Tibial artery (tissue), 4 donors: ENCODE data around the gene TLE4.

Experiments used
- DNase-seq, 2 donors: peaks; one replicate each; pipeline ENCODE4 v3.0.0-alpha.2; 2019
- H3K27ac ChIP-seq, 2 donors: fragments of 200-600 bp; sonication (generic) in 1 of 2; 1 replicate in 1 of 2; 2 replicates in 1 of 2; pipeline ENCODE4 v1.5.1; 2018 to 2019; ENCODE audit warnings: mild to moderate bottlenecking in 1 of 2
- H3K27me3 ChIP-seq, 2 donors: fragments of 200-600 bp; sonication (generic) in 1 of 2; one replicate each; pipeline versions ENCODE4 v1.5.1 to v1.6.0; 2016 to 2019
- H3K36me3 ChIP-seq, 3 donors: fragments of 200-600 bp; sonication (generic) in 2 of 3; one replicate each; pipeline ENCODE4 v1.5.1; 2016 to 2019; ENCODE audit warnings: mild to moderate bottlenecking in 2 of 3
- H3K4me1 ChIP-seq, 4 donors: fragments of 200-600 bp; sonication (generic) in 2 of 4; 1 replicate in 3 of 4; 2 replicates in 1 of 4; pipeline ENCODE4 v1.5.1; 2016 to 2019
- H3K4me3 ChIP-seq, 2 donors: fragments of 200-600 bp; sonication (generic) in 1 of 2; 1 replicate in 1 of 2; 2 replicates in 1 of 2; pipeline ENCODE4 v1.5.1; 2018 to 2019; ENCODE audit warnings: mild to moderate bottlenecking in 2 of 2
- H3K9me3 ChIP-seq, 3 donors: fragments of 200-600 bp; sonication (generic) in 1 of 3; one replicate each; pipeline ENCODE4 v1.5.1; 2016 to 2019
- CTCF ChIP-seq, 2 experiments: fragments of 200-600 bp in 1 of 2; fragments of 450-650 bp in 1 of 2; IDR thresholded peaks; one replicate each; pipeline ENCODE4 v1.5.1; 2017 to 2019; ENCODE audit warnings: antibody characterized with exemption in 2 of 2, mild to moderate bottlenecking in 1 of 2, moderate library complexity in 1 of 2
- intact Hi-C: fragments of 100-400 bp; cut with DNase I; formaldehyde crosslinking; loops from one replicate; pipeline ENCODE4 v1.15.0; 2023; ENCODE audit warnings: low total_unique reads

Gene TLE4

GRCh38 chr9:79559495-79560181, 12.1 kb upstream of the TLE4 start:
- H3K4me1 ChIP-seq, result no peaks in the 10 kb centered on the region
- DNase-seq, result no peak
- no peaks in the 10 kb centered on the region for H3K9me3 ChIP-seq
- TF ChIP-seq CTCF (IDR thresholded peaks at IDR 0.05), result no peak
- no peak overlapping the region for H3K4me3 ChIP-seq
- H3K36me3 ChIP-seq, result no peaks in the 10 kb centered on the region
- H3K27me3 ChIP-seq, result no peaks in the 10 kb centered on the region
- no peak overlapping the region for H3K27ac ChIP-seq
- intact Hi-C loops, result no loop called here

- no peak for DNase-seq
- intact Hi-C loops, result no loop called here
- Histone ChIP-seq H3K27me3 (no peaks in the 10 kb centered on the region), H3K4me3 (no peak overlapping the region), H3K4me1 (no peaks in the 10 kb centered on the region), H3K36me3 (no peaks in the 10 kb centered on the region), H3K27ac (no peak overlapping the region), H3K9me3 (no peaks in the 10 kb centered on the region)
- no peak for TF ChIP-seq CTCF (IDR thresholded peaks at IDR 0.05)
Measured at GRCh38 chr9:79562749-79563386, 8.9 kb upstream of the TLE4 start.

- intact Hi-C loops, result no loop called here
- no peak for DNase-seq
- no peak for TF ChIP-seq CTCF (IDR thresholded peaks at IDR 0.05)
- Histone ChIP-seq H3K4me1 (no peaks in the 10 kb centered on the region), H3K4me3 (no peak overlapping the region), H3K9me3 (no peaks in the 10 kb centered on the region), H3K27me3 (no peaks in the 10 kb centered on the region), H3K36me3 (no peaks in the 10 kb centered on the region), H3K27ac (no peak overlapping the region)
Measured at GRCh38 chr9:79564105-79564504, 7.7 kb upstream of the TLE4 start.

- Histone ChIP-seq H3K27ac (no peak overlapping the region), H3K4me1 (peaks cover 0 to 5% (median 3%) of the 10 kb centered on the region in 4 donors), H3K27me3 (no peaks in the 10 kb centered on the region), H3K36me3 (no peaks in the 10 kb centered on the region), H3K9me3 (no peaks in the 10 kb centered on the region), H3K4me3 (no peak overlapping the region)
- intact Hi-C loops, result no loop called here
- no peak for DNase-seq
- TF ChIP-seq CTCF (IDR thresholded peaks at IDR 0.05), result no peak
Measured at GRCh38 chr9:79565245-79565644, 6.5 kb upstream of the TLE4 start.

GRCh38 chr9:79567671-79568098, 4.1 kb upstream of the TLE4 start:
- intact Hi-C loops, result no loop called here
- no peak for TF ChIP-seq CTCF (IDR thresholded peaks at IDR 0.05)
- no peaks in the 10 kb centered on the region for H3K9me3 ChIP-seq

More at GRCh38 chr9:79567671-79568098, 4.1 kb upstream of the TLE4 start:
- Histone ChIP-seq H3K27me3 (no peaks in the 10 kb centered on the region), H3K36me3 (no peaks in the 10 kb centered on the region), H3K4me1 (peaks cover 0 to 9% (median 8%) of the 10 kb centered on the region in 4 donors), H3K27ac (no peak overlapping the region), H3K4me3 (no peak overlapping the region)
- no peak for DNase-seq
